ENCODE data around the gene MYBPH.

DNA sequence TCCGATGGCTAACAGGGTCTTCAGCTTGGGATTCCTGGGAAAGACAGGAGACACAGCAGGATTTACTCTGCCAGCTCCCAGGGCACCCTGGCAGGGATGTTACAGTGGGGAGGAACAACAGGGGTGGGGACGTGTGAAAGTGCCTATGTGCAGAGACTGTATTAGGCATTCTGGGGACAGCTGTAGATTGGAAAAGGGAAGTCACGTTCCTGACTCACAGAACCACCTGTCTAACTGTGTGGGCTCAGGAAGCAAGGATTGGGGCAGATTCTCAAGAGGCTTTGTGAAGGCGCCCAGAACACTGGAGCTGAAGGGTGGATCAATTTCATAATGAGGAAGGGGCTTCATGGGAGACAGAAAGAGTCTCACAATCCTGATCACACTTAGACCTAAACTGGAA, 49.4 kb upstream of the MYBPH start:
- TF ChIP-seq, protein P1, sequence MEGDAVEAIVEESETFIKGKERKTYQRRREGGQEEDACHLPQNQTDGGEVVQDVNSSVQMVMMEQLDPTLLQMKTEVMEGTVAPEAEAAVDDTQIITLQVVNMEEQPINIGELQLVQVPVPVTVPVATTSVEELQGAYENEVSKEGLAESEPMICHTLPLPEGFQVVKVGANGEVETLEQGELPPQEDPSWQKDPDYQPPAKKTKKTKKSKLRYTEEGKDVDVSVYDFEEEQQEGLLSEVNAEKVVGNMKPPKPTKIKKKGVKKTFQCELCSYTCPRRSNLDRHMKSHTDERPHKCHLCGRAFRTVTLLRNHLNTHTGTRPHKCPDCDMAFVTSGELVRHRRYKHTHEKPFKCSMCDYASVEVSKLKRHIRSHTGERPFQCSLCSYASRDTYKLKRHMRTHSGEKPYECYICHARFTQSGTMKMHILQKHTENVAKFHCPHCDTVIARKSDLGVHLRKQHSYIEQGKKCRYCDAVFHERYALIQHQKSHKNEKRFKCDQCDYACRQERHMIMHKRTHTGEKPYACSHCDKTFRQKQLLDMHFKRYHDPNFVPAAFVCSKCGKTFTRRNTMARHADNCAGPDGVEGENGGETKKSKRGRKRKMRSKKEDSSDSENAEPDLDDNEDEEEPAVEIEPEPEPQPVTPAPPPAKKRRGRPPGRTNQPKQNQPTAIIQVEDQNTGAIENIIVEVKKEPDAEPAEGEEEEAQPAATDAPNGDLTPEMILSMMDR (IDR thresholded peaks at IDR 0.05) = no peak
- TF ChIP-seq POLR2A (IDR thresholded peaks at IDR 0.05) = no peak

Data from right lobe of liver (tissue), 4 donors.